ENCODE results near the gene CDK18. TPM values are rescaled to one million over a fixed set of nuclear protein-coding genes. Genes with fewer than 3 reads are reported as not detected.

The CDK18 gene
- total and polyA plus RNA-seq, 9 of the 15 experiments (the other 6 are each of a cell fraction or from before 2014, with no cell fraction given), result 0.05 to 0.69 (median 0.17) TPM; not detected in 2

GRCh38 chr1:205545001-205545919 is 40.8 kb downstream of the CDK18 start (continued):
- TF ChIP-seq HCFC1 (IDR thresholded peaks at IDR 0.05; ENCODE audit: low read depth, low read length), result 0 out of 2 replicates have a peak, but pooled peaks have one; percentile 31
- peak; percentile 36 to 50; a peak in 3 of 4 replicates for TF ChIP-seq NRF1 (conservative IDR thresholded peaks at IDR 0.05 in 1 of 2, IDR thresholded peaks at IDR 0.05 in 1 of 2)
- TF ChIP-seq CREB1 (IDR thresholded peaks at IDR 0.05), result peak; percentile 65
- TF ChIP-seq CREB1 (CRISPR knock-in tag; IDR thresholded peaks at IDR 0.05), result peak; percentile 32; the same call in 1 of the 2 replicates
- no peak for TF ChIP-seq POLR3A (IDR thresholded peaks at IDR 0.05; ENCODE audit: borderline replicate concordance, extremely low read depth, insufficient read depth, insufficient read length)
- 0 out of 4 replicates have a peak, but pooled peaks of 1 of the 2 experiments have one; percentile 14 for TF ChIP-seq HDAC1 (IDR thresholded peaks at IDR 0.05)
- TF ChIP-seq CBFA2T3 (IDR thresholded peaks at IDR 0.05), result peak; percentile 52
- TF ChIP-seq VEZF1 (CRISPR knock-in tag; IDR thresholded peaks at IDR 0.05), result no peak

- Histone ChIP-seq H4K20me1 (replicated peaks; ENCODE audit: control insufficient read depth, insufficient read depth, low read length) (no peaks in the 10 kb centered on the region), H3K27ac (ENCODE audit: extremely low read depth, low read depth, low read length) (no peak overlapping the region), H2AFZ (ENCODE audit: low read depth, low read length) (peak overlapping the region; percentile 84), H3K36me3 (ENCODE audit: control insufficient read depth, insufficient read depth, low read length) (no peaks in the 10 kb centered on the region), H3K27me3 (ENCODE audit: control insufficient read depth in 2 of 2, insufficient read depth in 2 of 2, low read length in 2 of 2) (peaks cover 23 to 53% of the 10 kb centered on the region in 2 experiments; a peak in 4 of 5 replicates), H3K79me2 (ENCODE audit: control insufficient read depth, insufficient read depth, low read length) (no peaks in the 10 kb centered on the region), H3K9ac (ENCODE audit: insufficient read depth in 1 of 2, low read depth in 2 of 2, low read length in 2 of 2) (no peak overlapping the region), H3K4me1 (replicated peaks in 1 of 2; ENCODE audit: control insufficient read depth in 2 of 2, insufficient read depth in 2 of 2, low read length in 2 of 2) (peaks cover 0 to 5% of the 10 kb centered on the region in 2 experiments; a peak in 3 of 5 replicates), H3K9me1 (ENCODE audit: control insufficient read depth, insufficient read depth, low read length) (no peaks in the 10 kb centered on the region), H3K9me3 (replicated peaks; ENCODE audit: control insufficient read depth, insufficient read depth, low read depth, low read length) (no peaks in the 10 kb centered on the region), H3K4me2 (ENCODE audit: insufficient read depth, low read length) (no peak overlapping the region), H3K4me3 (no peak overlapping the region)
- FAIRE-seq (no peak), ATAC-seq (no peak), DNase-seq (ENCODE audit: extremely low read depth in 1 of 4, low spot score in 3 of 4) (no peak)
- no TSS peak for BruUV-seq (replicated peaks)
- in situ Hi-C loops (cut with MboI), result no loop called here
- POLR2A ChIA-PET, result interaction anchor here (0.8 to 1.2 kb wide), 3 partner anchors 9 to 55 kb away, joined by 3 to 5 read pairs (median 3); no protein-coding TSS in a partner anchor
- CTCF ChIA-PET (ENCODE audit: low intra/inter-chr PET ratio), result no interaction called here
- 65% methylated on average over 5 of the region's 5 CpGs for WGBS (ENCODE audit: insufficient coverage, low coverage, missing lambda C conversion rate)
- intact Hi-C loops (cut with micrococcal nuclease), result no loop called here
- TF ChIP-seq STAT5A (IDR thresholded peaks at IDR 0.05; ENCODE audit: borderline replicate concordance, low read length) (no peak), MCM3 (IDR thresholded peaks at IDR 0.05) (no peak), KAT8 (IDR thresholded peaks at IDR 0.05; ENCODE audit: low read depth) (no peak), CTCFL (IDR thresholded peaks at IDR 0.05; ENCODE audit: borderline replicate concordance, insufficient read depth, low read depth, low read length, poor library complexity, severe bottlenecking) (no peak), ZNF280B (CRISPR knock-in tag; IDR thresholded peaks at IDR 0.05) (no peak), TFAM (CRISPR knock-in tag; conservative IDR thresholded peaks at IDR 0.05) (no peak), PHB2 (IDR thresholded peaks at IDR 0.05; ENCODE audit: low read depth) (no peak), NR3C1 (CRISPR knock-in tag; IDR thresholded peaks at IDR 0.05) (no peak)
These were observed 41.5 kb downstream of the CDK18 start for GRCh38 chr1:205545991-205546390.
